Stimulated activated CD8-positive, alpha-beta memory T cell treated with anti-CD3 and anti-CD28 coated beads, Interleukin-7, amount 100 ng/mL, for 4 hours (primary cell): ENCODE results near the gene SEMA3A.

Experiments used
- DNase-seq, 2 donors: peaks; one replicate each; pipeline ENCODE4 v3.0.0-alpha.2; 2020; ENCODE audit warnings: low read depth in 2 of 2

Gene SEMA3A

GRCh38 chr7:84196084-84196503 lies 1.5 kb upstream of the SEMA3A start:
- DNase-seq, result no peak

DNA sequence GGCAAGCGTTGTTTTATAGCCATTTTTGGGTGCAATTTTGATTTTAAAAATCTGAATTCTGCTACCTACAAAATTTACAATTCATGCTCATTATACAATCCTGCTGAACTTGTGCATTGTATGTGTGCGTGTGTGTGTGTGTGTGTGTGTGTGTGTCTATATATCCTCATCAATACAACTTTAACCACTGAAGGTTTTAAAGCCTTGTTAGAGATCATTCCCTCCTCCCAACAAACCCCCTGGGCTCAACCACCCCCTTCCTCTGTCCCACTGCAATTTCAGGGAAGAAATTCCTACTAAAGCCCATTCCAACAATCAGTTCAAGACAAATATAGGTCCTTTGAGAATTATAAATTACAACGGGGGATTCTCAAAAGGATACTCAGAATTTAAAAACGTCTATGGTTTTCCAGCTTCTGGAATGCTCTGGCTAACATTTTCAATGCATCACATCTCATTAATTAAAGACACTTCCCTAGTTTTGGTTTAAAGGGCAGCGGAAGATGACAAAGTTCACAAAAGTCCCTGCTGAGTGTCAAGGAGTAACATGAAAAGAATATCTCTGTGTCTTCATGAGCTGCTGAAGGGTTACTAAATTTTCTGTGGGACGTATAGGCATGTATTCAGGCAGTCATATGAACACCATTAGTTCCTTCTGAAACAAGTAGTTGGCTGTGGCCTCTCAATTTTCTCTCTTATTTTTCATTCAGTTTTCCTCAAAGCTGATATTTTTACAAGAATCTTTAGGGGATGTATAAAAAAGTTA lies 889 bp upstream of the SEMA3A start:
- no peak for DNase-seq

DNA sequence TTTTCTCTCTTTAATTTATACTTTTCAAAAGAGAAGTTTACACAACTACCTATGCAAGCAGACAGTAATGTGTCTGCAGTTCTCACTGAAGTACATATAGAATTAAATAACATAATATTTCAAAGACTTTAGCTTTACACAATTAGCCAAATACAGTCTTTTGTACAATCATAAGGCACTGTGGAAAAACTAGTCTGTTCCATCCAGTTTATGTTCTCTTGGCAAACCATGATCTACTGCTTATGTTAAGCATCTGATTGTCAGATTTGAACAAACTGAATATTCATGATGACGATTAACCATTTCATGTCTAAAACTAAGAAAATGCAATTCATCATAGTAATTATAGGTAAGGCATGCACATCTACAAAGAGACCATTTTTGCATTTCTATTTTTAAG lies 842 bp downstream of the SEMA3A start:
- DNase-seq, result no peak

GRCh38 chr7:84191842-84192241 lies 2.7 kb downstream of the SEMA3A start:
- no peak for DNase-seq

GRCh38 chr7:84191261-84191660 lies 3.3 kb downstream of the SEMA3A start:
- DNase-seq, result no peak

DNA sequence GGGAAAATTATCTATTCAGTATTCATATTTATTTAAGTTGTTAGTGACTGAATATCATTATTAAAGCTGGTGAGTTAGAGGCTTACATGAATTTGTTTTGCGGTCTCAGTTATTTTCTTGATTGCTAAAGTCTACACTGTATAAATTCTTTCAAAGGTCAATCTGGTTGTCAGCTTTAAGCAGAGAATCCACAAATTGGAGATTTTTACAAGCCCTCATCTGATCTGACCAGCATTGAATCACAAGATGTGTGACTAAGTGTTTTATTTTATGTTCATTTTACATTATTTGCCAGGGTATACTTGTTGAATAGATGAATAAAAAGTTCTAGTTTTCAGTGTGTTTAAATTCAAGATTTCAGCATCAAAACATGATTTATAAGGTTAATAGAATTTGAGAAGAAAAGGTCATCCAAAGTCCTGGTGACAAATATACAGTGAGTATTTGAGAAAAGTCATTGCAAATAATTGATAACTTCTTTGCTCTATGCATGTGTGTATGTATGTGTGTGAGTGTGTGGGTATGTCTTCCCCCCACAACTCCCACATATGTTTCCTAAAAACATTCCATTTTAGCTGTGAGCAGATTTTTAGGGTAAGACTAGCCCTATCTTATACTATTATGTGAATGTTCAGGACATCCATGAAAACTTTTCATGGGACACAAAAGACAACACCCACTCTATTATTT lies 4.4 kb downstream of the SEMA3A start:
- DNase-seq, result no peak

- DNase-seq, result no peak
These were observed 5.7 kb downstream of the SEMA3A start for GRCh38 chr7:84188786-84189405.

- DNase-seq, result no peak
These were observed 6.6 kb downstream of the SEMA3A start for GRCh38 chr7:84187813-84188510.

DNA sequence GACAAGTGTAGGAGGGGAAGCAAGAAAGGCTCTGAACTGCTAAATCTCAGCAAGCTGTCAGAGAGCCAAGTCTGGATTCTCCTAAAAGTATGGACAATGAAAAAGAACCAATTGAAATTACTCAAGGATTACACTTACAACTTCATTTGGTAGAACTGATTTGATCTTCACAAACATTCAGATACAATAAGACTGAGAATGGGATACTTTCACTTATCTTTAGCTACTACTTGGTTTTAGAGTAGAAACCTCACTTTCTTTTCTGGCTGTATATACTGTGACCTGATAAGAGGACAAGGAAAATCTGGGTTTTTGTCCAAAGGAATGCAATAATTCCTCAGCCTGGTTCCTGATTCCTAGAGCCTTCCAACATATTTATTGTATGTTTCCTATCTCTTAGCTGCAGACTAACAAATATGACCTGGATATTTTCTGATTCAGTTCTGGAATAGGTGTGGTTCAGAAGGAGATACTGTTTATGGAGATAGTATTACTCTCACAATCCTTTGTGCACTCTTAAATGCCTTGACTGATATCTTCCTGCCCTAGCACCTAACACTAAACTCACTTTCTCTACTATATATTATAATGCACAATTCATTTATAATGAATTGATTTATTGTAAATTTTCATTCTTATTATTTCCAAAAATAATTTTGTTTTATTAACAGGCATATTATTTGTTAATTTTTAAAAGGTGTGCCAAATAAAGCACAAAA lies 7.3 kb downstream of the SEMA3A start:
- DNase-seq, result no peak

- no peak for DNase-seq
These were observed 10.8 kb downstream of the SEMA3A start for GRCh38 chr7:84183741-84184140.

DNA sequence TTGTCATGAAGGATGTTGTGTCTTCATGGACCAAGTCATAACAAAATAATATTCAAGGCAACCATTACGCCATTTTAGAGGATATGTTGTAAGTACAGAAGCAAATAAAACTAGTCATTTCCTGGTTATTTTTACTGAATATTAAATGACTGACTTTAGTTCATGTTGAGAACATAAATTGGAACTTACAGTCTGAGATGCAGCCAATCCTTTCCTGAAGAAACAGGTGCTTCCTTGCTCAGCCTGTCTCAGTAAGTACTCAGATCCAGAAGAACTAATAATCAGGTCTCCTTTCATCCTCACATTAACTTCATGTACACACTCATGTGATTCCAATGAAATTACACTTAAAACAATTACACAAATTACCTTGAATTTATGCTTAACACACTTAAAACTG lies 12.3 kb downstream of the SEMA3A start:
- no peak for DNase-seq

DNA sequence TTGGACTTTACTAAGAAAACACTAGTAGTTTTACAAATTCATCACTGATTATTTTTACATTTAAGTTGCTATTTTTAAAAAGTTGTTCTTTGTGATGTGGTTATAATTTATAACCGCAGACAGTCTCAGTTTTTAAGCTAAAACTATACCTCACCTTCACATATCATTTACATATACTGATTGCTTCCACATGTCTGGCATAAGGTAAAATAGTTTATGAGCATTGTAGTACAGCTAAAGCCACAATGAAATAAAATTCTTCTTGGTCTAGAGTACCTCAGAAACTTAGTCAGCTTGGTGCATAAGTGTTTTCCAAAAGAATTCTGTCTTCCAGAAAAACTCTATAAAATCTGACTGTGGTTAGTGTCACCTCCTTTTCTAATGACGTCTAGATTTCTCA lies 13.0 kb downstream of the SEMA3A start:
- no peak for DNase-seq

DNA sequence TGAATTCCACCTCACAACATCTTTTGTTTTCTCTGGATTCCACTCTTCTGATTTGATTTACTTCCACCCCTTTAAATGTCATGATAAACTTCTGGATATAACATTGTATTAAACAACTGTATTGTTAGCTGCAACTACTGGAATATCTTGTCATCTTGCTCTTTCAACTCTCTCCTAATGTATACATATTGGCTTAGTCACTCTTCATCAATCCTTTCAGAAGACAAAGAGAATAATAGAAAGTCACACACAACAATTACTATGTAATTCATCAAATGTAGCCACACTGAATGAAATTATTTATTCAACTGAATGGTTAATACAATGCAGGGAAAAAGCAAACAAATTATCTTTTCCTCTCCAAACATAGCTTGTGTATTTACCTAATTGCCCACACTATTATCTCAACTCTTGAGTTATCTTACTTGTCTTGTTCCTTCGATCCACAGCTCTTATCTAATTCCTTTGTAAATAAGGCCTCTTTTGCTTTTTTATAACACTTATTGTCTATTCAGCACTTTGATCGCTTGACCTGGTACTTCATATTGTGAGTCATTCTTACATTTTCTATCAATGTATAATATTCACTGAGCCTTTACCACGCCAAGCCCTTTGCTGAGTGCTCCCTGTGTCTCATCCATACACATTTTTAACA lies 16.7 kb downstream of the SEMA3A start:
- DNase-seq, result no peak

GRCh38 chr7:84176716-84177115 lies 17.9 kb downstream of the SEMA3A start:
- no peak for DNase-seq

DNA sequence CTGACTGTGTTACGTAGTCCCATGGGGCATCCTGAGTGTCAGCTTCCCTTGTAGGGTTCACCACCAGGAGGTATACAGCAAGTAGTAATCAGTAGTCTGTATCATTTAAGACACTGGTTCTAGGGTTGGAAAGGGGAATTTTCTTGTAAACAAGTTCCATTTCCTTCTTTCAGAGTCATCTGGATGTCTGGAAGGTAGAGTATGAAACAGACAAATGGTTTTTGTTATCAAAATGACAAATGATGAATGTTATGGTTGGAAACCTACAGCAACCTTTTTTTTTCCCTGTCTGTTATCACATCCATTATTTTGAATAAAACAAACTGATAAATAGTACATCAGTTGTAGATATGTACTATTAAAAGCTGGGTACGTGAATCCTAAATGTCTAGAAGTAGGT lies 19.1 kb downstream of the SEMA3A start:
- DNase-seq, result no peak

DNA sequence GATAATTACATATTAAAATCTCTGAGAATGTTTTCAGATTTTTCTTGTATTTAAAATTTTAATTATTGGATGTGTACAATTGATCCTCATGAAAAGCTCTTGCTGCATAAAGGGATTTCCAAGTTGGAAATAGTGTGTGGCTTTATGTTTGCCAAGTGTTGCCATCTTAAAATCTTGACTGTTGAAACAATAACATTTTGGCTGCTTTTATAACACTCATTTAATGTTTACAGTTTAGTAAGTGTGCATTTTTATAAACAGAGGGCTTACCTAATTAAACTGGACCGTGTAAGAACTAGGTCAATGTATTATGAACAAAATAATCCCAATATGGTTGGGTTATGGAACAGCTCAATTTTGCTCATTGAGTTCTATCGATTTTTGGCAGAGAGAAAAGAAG lies 23.9 kb downstream of the SEMA3A start:
- DNase-seq, result no peak

DNA sequence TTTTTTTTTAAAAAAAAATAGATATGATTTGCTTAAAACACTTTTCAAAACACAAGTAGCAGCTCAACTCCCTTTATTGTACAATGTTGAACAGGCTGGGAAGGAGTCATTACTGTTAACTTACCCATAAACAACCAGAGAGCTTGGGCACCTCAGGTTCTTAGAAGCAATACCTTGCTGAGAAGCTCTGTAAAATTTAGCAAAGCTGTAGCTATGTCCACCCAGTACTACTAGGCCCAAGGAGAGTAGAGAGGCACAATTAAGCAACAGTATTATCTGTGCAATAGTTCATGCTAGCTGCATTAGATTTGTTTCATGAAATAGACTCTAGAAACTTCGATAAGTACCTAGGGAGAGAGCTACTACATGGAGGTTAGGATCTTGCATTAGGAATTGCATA lies 32.0 kb downstream of the SEMA3A start:
- no peak for DNase-seq

- DNase-seq, result no peak
These were observed 32.5 kb downstream of the SEMA3A start for GRCh38 chr7:84162125-84162524.

DNA sequence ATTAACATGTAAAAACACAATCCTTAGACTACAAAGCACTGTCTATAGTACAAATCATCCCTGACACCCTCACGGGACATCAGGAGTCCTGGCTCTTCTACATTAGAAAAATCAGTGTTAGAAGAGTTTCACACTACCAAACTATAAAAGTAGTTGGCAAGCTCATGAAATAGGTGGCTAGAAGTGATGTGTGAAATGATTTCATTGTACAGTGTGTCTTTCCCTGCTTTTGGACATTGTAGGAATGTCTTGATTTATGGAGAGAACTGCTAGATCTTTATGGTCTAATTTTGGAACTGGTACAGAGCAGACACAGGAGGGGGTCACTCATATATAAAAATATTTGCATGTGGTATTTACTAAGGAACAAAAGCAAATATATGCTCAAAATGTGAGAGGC lies 33.2 kb downstream of the SEMA3A start:
- no peak for DNase-seq

DNA sequence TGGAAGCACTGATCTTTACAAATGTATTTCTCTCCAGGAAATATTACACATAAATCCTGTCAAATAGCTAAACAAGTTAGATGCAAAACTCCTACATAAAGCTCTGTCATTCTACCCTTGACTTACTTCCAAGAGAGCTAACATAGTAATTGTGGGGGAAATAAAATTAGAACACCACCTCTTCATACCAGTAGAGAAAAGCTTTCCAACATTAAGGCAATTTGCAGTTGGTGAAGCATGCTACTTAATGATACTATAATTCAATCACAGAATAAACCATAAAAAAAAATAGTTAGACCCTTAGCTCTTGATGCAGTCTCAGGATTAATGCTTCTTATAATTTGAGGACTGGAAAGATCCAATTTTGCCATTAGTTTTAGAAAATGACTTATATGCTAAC lies 35.2 kb downstream of the SEMA3A start:
- DNase-seq, result no peak

DNA sequence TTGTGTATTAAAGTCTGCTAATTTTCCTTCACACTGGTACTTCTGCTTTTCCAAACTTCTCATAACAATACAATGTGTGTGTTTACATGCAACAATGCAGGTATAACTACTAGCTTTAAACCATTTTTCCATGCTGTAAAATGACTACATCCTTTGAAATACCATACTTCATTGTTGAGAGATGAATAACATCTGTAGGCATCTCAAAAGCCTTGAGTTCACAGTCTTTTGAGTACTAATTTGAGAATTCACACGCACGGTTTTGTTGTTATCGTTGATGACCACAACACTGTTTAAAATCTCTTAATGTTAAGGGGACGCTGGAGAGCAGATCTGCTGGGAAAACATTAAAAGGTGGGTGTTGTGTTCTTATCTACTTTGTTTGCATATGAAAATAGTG lies 37.4 kb downstream of the SEMA3A start:
- no peak for DNase-seq
